HL-60 (cell line): ENCODE results near the gene FAM43A.

Experiments
- CTCF ChIP-seq: IDR thresholded peaks from one replicate; pipeline ENCODE4 v1.5.1; 2011; ENCODE audit warnings: low read length, control low read depth, inconsistent platforms; ENCODE audit not compliant: insufficient read depth
- GABPA ChIP-seq: IDR thresholded peaks from 2 replicates; pipeline ENCODE4 v1.6.1; 2012; ENCODE audit warnings: low read depth
- POLR2AphosphoS5 ChIP-seq: IDR thresholded peaks from 2 replicates; pipeline ENCODE4 v1.6.1; 2012; ENCODE audit warnings: low read depth
- REST ChIP-seq: IDR thresholded peaks from 2 replicates; pipeline ENCODE4 v1.6.1; 2012; ENCODE audit warnings: low read depth; ENCODE audit not compliant: insufficient replicate concordance
- SPI1 ChIP-seq: IDR thresholded peaks from 2 replicates; pipeline ENCODE4 v1.6.1; 2012; ENCODE audit warnings: low read depth, mild to moderate bottlenecking, borderline replicate concordance

- TF ChIP-seq CTCF (no peak), REST (no peak), GABPA (no peak), POLR2AphosphoS5 (no peak), SPI1 (no peak)
Measured at GRCh38 chr3:194714137-194714455, 28.4 kb downstream of the FAM43A start.
